ENCODE results near the gene TBC1D5. TPM values are rescaled to one million over a fixed set of nuclear protein-coding genes. Genes with fewer than 3 reads are reported as not detected.

TBC1D5 gene
- total and polyA plus RNA-seq, 8 donors: 47.4 to 74.8 (median 55.3) TPM

- TF ChIP-seq CTCF (IDR thresholded peaks at IDR 0.05): no peak
- intact Hi-C loops (cut with DNase I): no loop called here
- H3K27me3 ChIP-seq: no peaks in the 10 kb centered on the region
- H3K36me3 ChIP-seq: peaks cover 0 to 4% of the 10 kb centered on the region in 2 donors
- ATAC-seq (peak; percentile 45), DNase-seq (no peak)
- H3K4me1 ChIP-seq: no peaks in the 10 kb centered on the region
- peaks cover 0 to 4% of the 10 kb centered on the region in 2 donors for H3K9me3 ChIP-seq
- H3K27ac ChIP-seq: no peak overlapping the region
- H3K4me3 ChIP-seq: no peak overlapping the region
Measured at GRCh38 chr3:17605032-17605431, 137.4 kb downstream of the TBC1D5 start.

- TF ChIP-seq CTCF (IDR thresholded peaks at IDR 0.05): no peak
- no peaks in the 10 kb centered on the region for H3K4me1 ChIP-seq
- H3K27me3 ChIP-seq: no peaks in the 10 kb centered on the region
- peaks cover 0 to 4% of the 10 kb centered on the region in 2 donors for H3K36me3 ChIP-seq
- DNase-seq (no peak), ATAC-seq (no peak)
- no peak overlapping the region for H3K27ac ChIP-seq
- intact Hi-C loops (cut with DNase I): no loop called here
- peaks cover 0 to 9% of the 10 kb centered on the region in 2 donors for H3K9me3 ChIP-seq
- H3K4me3 ChIP-seq: no peak overlapping the region
Measured at GRCh38 chr3:17602126-17602525, 140.3 kb downstream of the TBC1D5 start.

GRCh38 chr3:17592956-17593355 lies 149.5 kb downstream of the TBC1D5 start:
- no peaks in the 10 kb centered on the region for H3K27me3 ChIP-seq
- intact Hi-C loops (cut with DNase I): no loop called here
- no peak overlapping the region for H3K27ac ChIP-seq
- no peaks in the 10 kb centered on the region for H3K4me1 ChIP-seq
- no peak for TF ChIP-seq CTCF (IDR thresholded peaks at IDR 0.05)
- H3K4me3 ChIP-seq: no peak overlapping the region
- H3K9me3 ChIP-seq: peaks cover 0 to 26% of the 10 kb centered on the region in 2 donors
- H3K36me3 ChIP-seq: peaks cover 0 to 3% of the 10 kb centered on the region in 2 donors
- ATAC-seq: no peak
- no peak for DNase-seq

GRCh38 chr3:17590465-17590864 lies 152.0 kb downstream of the TBC1D5 start:
- intact Hi-C loops (cut with DNase I): no loop called here

GRCh38 chr3:17589888-17590287 lies 152.5 kb downstream of the TBC1D5 start:
- Histone ChIP-seq H3K4me3 (no peak overlapping the region), H3K36me3 (peaks cover 0 to 3% of the 10 kb centered on the region in 2 donors), H3K4me1 (no peaks in the 10 kb centered on the region), H3K27ac (no peak overlapping the region), H3K9me3 (peaks cover 0 to 26% of the 10 kb centered on the region in 2 donors), H3K27me3 (no peaks in the 10 kb centered on the region)
- DNase-seq (no peak), ATAC-seq (no peak)
- intact Hi-C loops (cut with DNase I): no loop called here
- TF ChIP-seq CTCF (IDR thresholded peaks at IDR 0.05): no peak

More at GRCh38 chr3:17590465-17590864, 152.0 kb downstream of the TBC1D5 start:
- Histone ChIP-seq H3K27me3 (no peaks in the 10 kb centered on the region), H3K4me3 (no peak overlapping the region), H3K9me3 (peaks cover 0 to 26% of the 10 kb centered on the region in 2 donors), H3K36me3 (peaks cover 0 to 3% of the 10 kb centered on the region in 2 donors), H3K4me1 (no peaks in the 10 kb centered on the region), H3K27ac (no peak overlapping the region)
- TF ChIP-seq CTCF (IDR thresholded peaks at IDR 0.05): no peak
- no peak for DNase-seq
- no peak for ATAC-seq
